Upper lobe of left lung (tissue), 6 donors: Measurements from ENCODE around the gene BEST2. TPM values are rescaled to one million over a fixed set of nuclear protein-coding genes. Genes with fewer than 3 reads are reported as not detected.

Experiments
- ATAC-seq, 2 donors: fragments of 200-7000 bp; cut with Tn5 transposase; one replicate each; pipeline ENCODE4 v1.9.1; 2022; ENCODE audit warnings: mild to moderate bottlenecking in 2 of 2, moderate library complexity in 2 of 2; ENCODE audit not compliant: low FRiP score in 2 of 2
- DNase-seq, 2 donors: peaks; one replicate each; pipeline ENCODE4 v3.0.0-alpha.2; 2019 to 2020
- H3K27ac ChIP-seq, 4 donors: fragments of 200-600 bp; sonication (generic); one replicate each; pipeline ENCODE4 v1.5.1; 2016 to 2019
- H3K27me3 ChIP-seq, 4 donors: fragments of 200-600 bp; sonication (generic); one replicate each; pipeline ENCODE4 v1.5.1; 2017 to 2019
- H3K36me3 ChIP-seq, 4 donors: fragments of 200-600 bp; sonication (generic); one replicate each; pipeline ENCODE4 v1.5.1; 2016 to 2019
- H3K4me1 ChIP-seq, 4 donors: fragments of 200-600 bp; sonication (generic); one replicate each; pipeline ENCODE4 v1.5.1; 2018 to 2019
- H3K4me3 ChIP-seq, 4 donors: fragments of 200-600 bp; sonication (generic); one replicate each; pipeline ENCODE4 v1.5.1; 2017 to 2019; ENCODE audit warnings: mild to moderate bottlenecking in 2 of 4, moderate library complexity in 1 of 4
- H3K9me3 ChIP-seq, 4 donors: fragments of 200-600 bp; sonication (generic); one replicate each; pipeline ENCODE4 v1.5.1; 2018 to 2019
- CTCF ChIP-seq, 6 experiments: fragments of 450-650 bp in 4 of 6; fragments of 200-600 bp in 2 of 6; sonication (generic) in 2 of 6; IDR thresholded peaks; one replicate each; pipeline ENCODE4 v1.5.1; 2016 to 2019; ENCODE audit warnings: antibody characterized with exemption in 6 of 6
- EP300 ChIP-seq, 4 donors: sonication (generic); formaldehyde crosslinking; IDR thresholded peaks; one replicate each; pipeline ENCODE4 v1.5.1; 2017; ENCODE audit warnings: antibody characterized with exemption in 4 of 4, control low read depth in 2 of 4
- POLR2A ChIP-seq, 4 donors: fragments of 450-650 bp; IDR thresholded peaks; one replicate each; pipeline ENCODE4 v1.5.1; 2016 to 2017; ENCODE audit warnings: antibody characterized with exemption in 4 of 4, mild to moderate bottlenecking in 2 of 4
- POLR2AphosphoS5 ChIP-seq, 2 donors: sonication (generic); formaldehyde crosslinking; IDR thresholded peaks; one replicate each; pipeline ENCODE4 v1.5.1; 2017; ENCODE audit warnings: antibody characterized with exemption in 2 of 2
- WGBS, 2 donors: methylation state at CpG; one replicate each; pipeline ENCODE4 v1.1.5; 2017 to 2018; 5-methylcytosine and 5-hydroxymethylcytosine counted together
- total RNA-seq, 6 donors: library from RNA; depleted of rRNA in 4 of 6; stranded (reverse); fragments of >200 nt in 4 of 6; gene quantifications; one replicate each; pipeline versions ENCODE4 v1.1.0 to v1.2.1, GENCODE V29; 2016 to 2021
- donor health status: DM: no; HTN: no; CAD: no; lungs with moderate emphysema.
- donor health status: DM: no; HTN: yes; CAD: no; lungs with severe emphysema.

BEST2 gene
- total RNA-seq, 6 donors from 2014 or later: 0.11 TPM; not detected in 5

DNA sequence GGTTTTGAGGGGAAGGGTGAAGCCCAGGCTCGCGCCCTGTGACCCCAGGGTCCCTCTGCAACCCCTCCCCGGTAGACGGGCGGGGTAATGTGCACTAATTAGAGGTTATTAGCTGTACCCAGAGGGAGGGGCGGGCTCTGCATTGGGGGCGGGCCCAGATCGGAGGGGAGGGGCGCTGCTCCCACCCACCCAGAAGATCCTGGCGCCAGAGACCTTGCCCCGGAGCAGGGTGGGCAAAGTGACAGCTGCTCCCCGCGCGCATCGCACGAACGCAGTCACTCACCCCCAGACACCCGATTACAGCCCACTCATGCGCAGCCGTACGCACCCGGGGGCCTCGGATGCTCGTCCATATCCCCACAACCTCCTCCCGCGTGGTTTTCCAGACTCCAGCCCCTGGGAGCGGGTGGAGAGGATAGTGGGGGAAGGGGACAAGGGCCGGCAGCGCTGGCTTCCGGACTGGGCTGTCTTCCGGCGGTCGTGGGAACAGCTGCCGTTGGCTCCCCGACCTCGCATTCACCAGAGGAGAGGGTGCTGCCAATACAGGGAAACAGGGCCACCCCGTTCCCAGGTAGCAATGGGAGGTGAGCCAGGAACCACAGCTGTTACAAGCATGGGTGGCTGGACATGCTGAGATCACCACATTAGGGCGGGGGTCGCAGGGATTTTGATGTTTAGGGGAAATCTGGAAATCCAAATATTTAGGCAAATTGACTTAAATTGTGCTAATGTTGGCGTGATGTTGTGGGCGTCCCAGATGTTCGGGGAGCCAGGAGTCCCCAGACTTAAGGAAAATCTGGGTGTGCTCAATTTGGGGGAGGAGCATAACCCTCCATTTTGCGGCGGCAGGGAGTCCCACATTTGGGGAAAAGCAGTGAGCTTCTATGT, 26.7 kb downstream of the BEST2 start:
- no peaks in the 10 kb centered on the region for H3K27me3 ChIP-seq
- peak overlapping the region; percentile 93 to 99 (median 97) for H3K27ac ChIP-seq
- ATAC-seq: peak; percentile 44 to 64
- peaks cover 46 to 70% (median 50%) of the 10 kb centered on the region in 4 donors for H3K4me1 ChIP-seq
- H3K9me3 ChIP-seq: no peaks in the 10 kb centered on the region
- TF ChIP-seq CTCF (IDR thresholded peaks at IDR 0.05) (peak in 1 of 6 experiments; percentile 18), EP300 (IDR thresholded peaks at IDR 0.05) (peak in 1 of 4 donors; percentile 33), POLR2A (IDR thresholded peaks at IDR 0.05) (peak in 1 of 4 donors; percentile 67), POLR2AphosphoS5 (IDR thresholded peaks at IDR 0.05) (peak; percentile 61 to 86)
- WGBS, 2 donors: 2 to 5% methylated on average over 19 to 41 of the region's 44 CpGs
- peak; percentile 86 to 89 for DNase-seq
- no peaks in the 10 kb centered on the region for H3K36me3 ChIP-seq
- peak overlapping the region; percentile 54 to 66 (median 61) for H3K4me3 ChIP-seq

GRCh38 chr19:12778905-12779161, 27.2 kb downstream of the BEST2 start:
- Histone ChIP-seq H3K9me3 (no peaks in the 10 kb centered on the region), H3K4me1 (peaks cover 51 to 76% (median 56%) of the 10 kb centered on the region in 4 donors), H3K27ac (peak overlapping the region; percentile 93 to 99 (median 97)), H3K36me3 (no peaks in the 10 kb centered on the region), H3K4me3 (peak overlapping the region in 3 of 4 donors; percentile 54 to 66 (median 62)), H3K27me3 (no peaks in the 10 kb centered on the region)
- TF ChIP-seq POLR2A (IDR thresholded peaks at IDR 0.05) (no peak), CTCF (IDR thresholded peaks at IDR 0.05) (no peak), EP300 (IDR thresholded peaks at IDR 0.05) (no peak), POLR2AphosphoS5 (IDR thresholded peaks at IDR 0.05) (no peak)
- 40 to 60% methylated on average over 2 to 6 of the region's 6 CpGs for WGBS, 2 donors
- DNase-seq (no peak), ATAC-seq (no peak)

DNA sequence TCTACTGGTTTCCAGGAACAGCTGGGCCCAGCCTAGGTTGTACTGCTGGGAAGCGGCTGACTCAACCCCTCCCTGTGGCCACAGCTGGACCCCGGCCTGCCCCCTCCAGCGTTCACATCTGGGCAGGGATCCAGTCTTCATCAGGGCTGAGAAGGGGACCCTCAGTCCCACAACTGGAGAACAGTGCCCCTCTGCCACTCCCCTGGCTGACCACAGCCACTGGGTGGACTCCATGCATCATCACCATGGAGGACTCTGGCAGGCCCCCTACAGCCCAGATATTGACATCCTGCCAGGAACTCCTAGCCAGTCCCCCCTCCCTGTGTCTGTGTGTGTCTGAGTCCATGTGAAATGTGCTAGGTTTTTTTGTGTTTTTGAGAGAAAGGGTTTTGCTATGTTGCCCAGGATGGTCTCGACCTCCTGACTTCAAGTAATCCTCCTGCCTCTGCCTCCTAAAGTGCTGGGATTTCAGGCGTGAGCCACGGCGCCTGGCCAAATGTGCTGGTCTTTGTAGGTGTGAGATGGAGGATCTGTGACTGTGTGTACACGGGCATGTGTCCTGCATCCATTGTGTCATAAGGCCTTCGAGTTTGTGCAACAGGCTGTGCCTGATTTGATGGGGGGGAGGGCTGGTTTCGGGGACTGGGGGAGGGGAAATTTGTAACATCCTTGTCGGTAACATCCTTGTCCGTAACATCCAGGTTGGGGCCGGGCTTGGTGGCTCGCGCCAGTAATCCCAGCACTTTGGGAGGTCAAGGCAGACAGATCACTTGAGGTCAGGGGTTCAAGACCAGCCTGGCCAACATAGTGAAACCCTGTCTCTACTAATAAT, 27.8 kb downstream of the BEST2 start:
- Histone ChIP-seq H3K36me3 (no peaks in the 10 kb centered on the region), H3K9me3 (no peaks in the 10 kb centered on the region), H3K4me3 (peak overlapping the region in 2 of 4 donors; percentile 62 to 66), H3K27me3 (no peaks in the 10 kb centered on the region), H3K4me1 (peaks cover 57 to 79% (median 61%) of the 10 kb centered on the region in 4 donors), H3K27ac (peak overlapping the region; percentile 93 to 99 (median 97))
- TF ChIP-seq POLR2A (IDR thresholded peaks at IDR 0.05) (no peak), CTCF (IDR thresholded peaks at IDR 0.05) (no peak), POLR2AphosphoS5 (IDR thresholded peaks at IDR 0.05) (peak; percentile 49 to 89), EP300 (IDR thresholded peaks at IDR 0.05) (peak in 3 of 4 donors; percentile 46 to 84 (median 63))
- DNase-seq: peak; percentile 62 to 80
- whole genome bisulfite sequencing, 2 donors: 60 to 67% methylated on average over 13 to 15 of the region's 15 CpGs
- peak in 1 of 2 donors; percentile 26 for ATAC-seq

GRCh38 chr19:12782174-12782423, 30.5 kb downstream of the BEST2 start:
- peak in 1 of 2 donors; percentile 76 for DNase-seq
- H3K9me3 ChIP-seq: no peaks in the 10 kb centered on the region
- H3K36me3 ChIP-seq: no peaks in the 10 kb centered on the region
- TF ChIP-seq POLR2AphosphoS5 (IDR thresholded peaks at IDR 0.05): no peak
- TF ChIP-seq POLR2A (IDR thresholded peaks at IDR 0.05): no peak
- TF ChIP-seq EP300 (IDR thresholded peaks at IDR 0.05): no peak
- TF ChIP-seq CTCF (IDR thresholded peaks at IDR 0.05): no peak
- peak overlapping the region; percentile 96 to 100 (median 98) for H3K27ac ChIP-seq
- 3% methylated on average over 5 to 9 of the region's 12 CpGs for WGBS, 2 donors
- ATAC-seq: no peak
- H3K4me1 ChIP-seq: peaks cover 74 to 84% (median 76%) of the 10 kb centered on the region in 4 donors
- peak overlapping the region in 3 of 4 donors; percentile 44 to 52 (median 46) for H3K4me3 ChIP-seq
- H3K27me3 ChIP-seq: no peaks in the 10 kb centered on the region
